ENCODE measurements around the gene GFI1. TPM values are rescaled to one million over a fixed set of nuclear protein-coding genes. Genes with fewer than 3 reads are reported as not detected.

GFI1 gene
- total RNA-seq, 1 donor from 2014 or later = 0.34 TPM

GRCh38 chr1:92466683-92467352, 19.9 kb downstream of the GFI1 start:
- H3K4me1 Mint-ChIP-seq = no peaks in the 10 kb centered on the region
- H3K36me3 Mint-ChIP-seq = no peaks in the 10 kb centered on the region
- no peak overlapping the region for H3K27ac Mint-ChIP-seq

GRCh38 chr1:92465256-92465647, 21.5 kb downstream of the GFI1 start:
- Mint-ChIP-seq H3K4me3 (no peak overlapping the region), H3K27me3 (ENCODE audit: low read depth) (peaks cover 8% of the 10 kb centered on the region), H3K27ac (no peak overlapping the region), H3K36me3 (no peaks in the 10 kb centered on the region), H3K9me3 (no peaks in the 10 kb centered on the region), H3K4me1 (no peaks in the 10 kb centered on the region)
- no peak for TF ChIP-seq CTCF (IDR thresholded peaks at IDR 0.05; ENCODE audit: unreplicated experiment)
- DNase-seq (ENCODE audit: low spot score in 2 of 2, unreplicated experiment in 2 of 2) = no peak

More at GRCh38 chr1:92466683-92467352, 19.9 kb downstream of the GFI1 start:
- no peaks in the 10 kb centered on the region for H3K9me3 Mint-ChIP-seq
- DNase-seq (ENCODE audit: low spot score in 2 of 2, unreplicated experiment in 2 of 2) = no peak
- peaks cover 16% of the 10 kb centered on the region for H3K27me3 Mint-ChIP-seq (ENCODE audit: low read depth)
- no peak for TF ChIP-seq CTCF (IDR thresholded peaks at IDR 0.05; ENCODE audit: unreplicated experiment)
- no peak overlapping the region for H3K4me3 Mint-ChIP-seq

GRCh38 chr1:92464588-92465255, 22.0 kb downstream of the GFI1 start:
- H3K4me1 Mint-ChIP-seq = no peaks in the 10 kb centered on the region
- no peaks in the 10 kb centered on the region for H3K36me3 Mint-ChIP-seq
- no peak overlapping the region for H3K4me3 Mint-ChIP-seq
- DNase-seq (ENCODE audit: low spot score in 2 of 2, unreplicated experiment in 2 of 2) = no peak
- no peaks in the 10 kb centered on the region for H3K9me3 Mint-ChIP-seq
- no peak overlapping the region for H3K27ac Mint-ChIP-seq
- peaks cover 5% of the 10 kb centered on the region for H3K27me3 Mint-ChIP-seq (ENCODE audit: low read depth)
- no peak for TF ChIP-seq CTCF (IDR thresholded peaks at IDR 0.05; ENCODE audit: unreplicated experiment)

GRCh38 chr1:92461364-92462097, 25.2 kb downstream of the GFI1 start:
- H3K27me3 Mint-ChIP-seq (ENCODE audit: low read depth) = peaks cover 2% of the 10 kb centered on the region
- no peak for TF ChIP-seq CTCF (IDR thresholded peaks at IDR 0.05; ENCODE audit: unreplicated experiment)
- no peak for DNase-seq (ENCODE audit: low spot score in 2 of 2, unreplicated experiment in 2 of 2)
- no peaks in the 10 kb centered on the region for H3K4me1 Mint-ChIP-seq
- no peak overlapping the region for H3K4me3 Mint-ChIP-seq
- no peaks in the 10 kb centered on the region for H3K36me3 Mint-ChIP-seq
- H3K27ac Mint-ChIP-seq = no peak overlapping the region
- no peaks in the 10 kb centered on the region for H3K9me3 Mint-ChIP-seq

GRCh38 chr1:92459871-92460320, 26.8 kb downstream of the GFI1 start:
- no peaks in the 10 kb centered on the region for H3K36me3 Mint-ChIP-seq
- no peak overlapping the region for H3K27ac Mint-ChIP-seq
- H3K9me3 Mint-ChIP-seq = no peaks in the 10 kb centered on the region
- no peak for TF ChIP-seq CTCF (IDR thresholded peaks at IDR 0.05; ENCODE audit: unreplicated experiment)
- no peak overlapping the region for H3K4me3 Mint-ChIP-seq
- DNase-seq (ENCODE audit: low spot score in 2 of 2, unreplicated experiment in 2 of 2) = no peak
- peaks cover 2% of the 10 kb centered on the region for H3K27me3 Mint-ChIP-seq (ENCODE audit: low read depth)
- no peaks in the 10 kb centered on the region for H3K4me1 Mint-ChIP-seq
